COR-L47 (cell line): Measurements from ENCODE around the gene ALDH4A1.
"Not testable (repeated sequence)": the region's sequence is repeated elsewhere in the genome, so short reads cannot be mapped to it uniquely, and the experiment has no call there.

ENCODE experiments used
- DNase-seq: peaks from one replicate; lab custom pipeline; 2025; lab: John Stamatoyannopoulos, UW

Gene ALDH4A1

DNA sequence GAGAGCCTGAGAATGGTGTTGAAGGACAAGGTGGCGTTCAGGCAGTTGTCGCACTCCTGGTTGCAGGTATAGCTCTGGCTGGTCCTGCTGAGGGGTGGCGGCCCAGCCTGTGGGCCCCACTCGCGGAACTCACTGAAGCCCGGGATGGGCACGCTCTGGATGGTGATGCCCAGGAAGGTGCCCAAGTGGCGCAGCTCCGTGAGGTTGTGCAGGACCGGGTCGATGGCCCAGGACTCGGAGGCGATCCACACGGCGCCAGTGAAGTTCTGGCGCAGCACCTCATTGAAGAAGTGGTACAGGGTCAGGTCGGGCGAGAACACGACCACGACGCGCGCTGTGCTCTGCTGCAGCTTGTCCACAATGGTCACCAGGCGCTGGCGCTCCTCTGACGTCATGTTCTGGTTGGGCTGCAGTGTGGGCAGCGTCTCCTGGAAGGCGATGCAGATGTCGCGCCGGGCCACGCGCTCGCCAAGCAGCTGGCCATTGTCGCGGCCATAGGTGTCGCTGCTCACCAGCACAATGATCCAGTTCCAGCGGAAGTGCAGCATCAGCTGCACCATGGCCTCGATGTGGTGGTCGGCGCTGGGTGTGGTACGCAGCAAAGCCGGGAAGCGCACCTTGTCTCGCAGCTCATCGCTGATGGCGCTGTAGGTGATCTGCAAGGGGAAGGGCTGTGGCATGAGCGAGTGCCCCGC lies 47.9 kb downstream of the ALDH4A1 start:
- DNase-seq = no peak

GRCh38 chr1:18852501-18852900 lies 49.9 kb downstream of the ALDH4A1 start:
- DNase-seq = no peak

GRCh38 chr1:18849261-18849711 lies 53.1 kb downstream of the ALDH4A1 start:
- DNase-seq = peak; percentile 12

GRCh38 chr1:18847723-18848122 lies 54.6 kb downstream of the ALDH4A1 start:
- not testable (repeated sequence) for DNase-seq

- DNase-seq = no peak
Observed at GRCh38 chr1:18840145-18840544, 62.2 kb downstream of the ALDH4A1 start.

DNA sequence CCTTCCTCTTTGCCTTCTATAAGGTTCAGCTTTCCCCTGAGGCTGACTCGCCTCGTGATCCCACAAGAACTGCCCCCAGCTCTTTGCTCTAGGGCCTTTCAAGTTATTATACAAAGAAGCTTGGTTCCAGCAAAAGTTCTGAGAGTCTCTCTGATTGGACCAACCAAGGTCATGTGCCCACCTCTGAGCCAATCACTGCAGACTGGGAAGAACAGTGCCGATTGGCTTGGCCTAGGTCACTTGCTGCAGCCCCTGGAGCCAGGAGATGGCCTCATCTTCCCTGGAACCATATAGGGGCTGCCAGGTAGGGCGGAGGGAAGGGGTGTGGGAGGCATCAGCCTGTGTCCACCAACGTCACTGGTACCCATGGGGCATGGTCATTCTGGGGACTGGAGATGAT lies 65.7 kb downstream of the ALDH4A1 start:
- no peak for DNase-seq

- not testable (repeated sequence) for DNase-seq
Observed at GRCh38 chr1:18832319-18832718, 70.0 kb downstream of the ALDH4A1 start.

DNA sequence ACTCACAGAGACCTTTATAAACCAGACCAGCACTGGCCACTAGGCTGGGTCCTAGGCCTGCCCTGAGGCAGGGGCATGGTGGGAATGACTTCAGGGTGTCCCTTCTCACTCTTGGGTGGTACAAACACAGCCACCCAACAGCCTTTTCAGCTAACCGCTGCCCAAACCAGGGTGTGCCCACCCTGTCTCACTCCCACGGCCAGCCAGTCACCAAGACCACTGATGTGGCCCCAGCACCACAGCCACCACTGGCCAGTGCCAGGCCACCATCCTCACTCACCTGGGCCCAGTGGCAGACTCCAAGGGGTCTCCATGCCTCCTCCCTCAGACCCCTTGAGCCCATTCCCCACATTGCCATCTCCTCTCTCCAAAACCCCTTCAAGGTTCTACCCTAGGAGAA lies 70.7 kb downstream of the ALDH4A1 start:
- DNase-seq = no peak

DNA sequence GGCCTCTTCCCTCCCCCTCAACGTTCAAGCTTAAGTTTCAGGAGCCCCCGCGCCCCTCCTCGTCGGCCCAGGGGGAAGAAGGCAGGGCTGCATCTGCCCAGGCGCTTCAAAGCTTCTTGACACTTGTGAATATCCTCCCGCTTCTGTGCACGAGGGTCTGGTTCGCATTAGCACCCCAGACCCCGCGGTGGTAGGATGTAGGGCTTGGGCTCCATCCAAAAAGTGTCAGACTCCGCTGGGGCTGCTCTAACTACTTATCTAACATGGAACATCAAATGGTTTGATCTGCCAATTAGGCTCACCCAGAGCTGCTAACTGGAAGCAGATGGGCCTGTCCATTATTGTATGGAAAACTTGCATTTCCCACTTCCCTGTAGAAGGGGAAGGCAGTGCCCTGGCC lies 71.8 kb downstream of the ALDH4A1 start:
- no peak for DNase-seq

- DNase-seq = no peak
Observed at GRCh38 chr1:18829671-18830070, 72.7 kb downstream of the ALDH4A1 start.

- DNase-seq = no peak
Observed at GRCh38 chr1:18828224-18828623, 74.1 kb downstream of the ALDH4A1 start.

- DNase-seq = no peak
Observed at GRCh38 chr1:18823438-18823837, 78.9 kb downstream of the ALDH4A1 start.
